Stimulated activated CD4-positive, alpha-beta T cell treated with anti-CD3 and anti-CD28 coated beads, Interleukin-4, amount 100 ng/mL, for 4 hours (primary cell): ENCODE data around the gene BEX2.
"Not testable (repeated sequence)": the region's sequence is repeated elsewhere in the genome, so short reads cannot be mapped to it uniquely, and the experiment has no call there.

Source experiments
- DNase-seq, 2 experiments: peaks; one replicate each; pipeline ENCODE4 v3.0.0-alpha.2; 2020

Gene BEX2

DNA sequence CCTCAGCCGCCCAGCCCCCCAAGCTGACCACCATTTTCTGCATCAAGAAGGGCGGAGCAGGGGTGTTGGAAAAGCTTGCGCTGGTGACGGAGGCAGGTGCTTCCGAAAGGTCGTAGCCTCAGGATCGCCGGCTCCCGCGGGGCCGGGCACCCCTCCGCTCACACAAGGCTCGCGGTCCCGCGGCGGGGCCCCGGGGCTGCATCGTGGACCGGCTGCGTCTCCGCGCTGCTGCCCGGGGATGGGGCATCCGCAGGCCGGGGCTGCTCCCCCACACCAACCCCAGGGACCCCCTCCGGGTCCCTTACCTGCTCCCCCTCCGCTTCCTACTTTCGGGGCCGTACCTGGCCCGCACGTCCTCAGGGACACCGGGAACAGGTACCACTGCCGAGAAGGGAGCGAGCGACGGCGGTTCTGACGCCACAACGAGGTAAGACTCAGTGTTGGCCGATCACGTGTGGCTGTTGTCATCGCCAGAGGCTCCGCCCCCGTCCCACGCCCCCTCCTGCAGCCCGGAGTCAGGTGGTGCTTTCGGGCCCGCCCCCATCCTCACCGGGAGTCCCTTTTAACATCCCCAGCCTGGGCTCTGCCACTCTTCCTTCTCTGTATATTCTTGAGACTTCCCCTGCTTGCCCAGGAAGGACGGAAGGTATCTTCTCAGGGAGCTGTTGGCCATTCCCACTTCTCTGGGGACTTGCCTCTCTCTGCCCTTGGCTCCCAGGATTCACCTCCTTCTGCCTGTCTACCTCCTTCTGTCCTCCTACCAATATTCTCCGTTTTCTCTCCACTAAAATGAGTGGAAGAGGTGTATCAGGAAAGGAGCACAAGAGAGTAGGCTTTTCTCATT, at the start of gene BEX2:
Gene BEX2, minus strand, starts transcription at position 436 of the 844 bp plus-strand sequence. CDS start 1,014 bp downstream, outside the sequence.
- peak; percentile 76 to 87 for DNase-seq

GRCh38 chrX:103360092-103360491, 49.3 kb upstream of the BEX2 start:
- no peak for DNase-seq

- not testable (repeated sequence) for DNase-seq
Observed at GRCh38 chrX:103359605-103360004, 48.8 kb upstream of the BEX2 start.

- no peak for DNase-seq
Observed at GRCh38 chrX:103357871-103358270, 47.1 kb upstream of the BEX2 start.

DNA sequence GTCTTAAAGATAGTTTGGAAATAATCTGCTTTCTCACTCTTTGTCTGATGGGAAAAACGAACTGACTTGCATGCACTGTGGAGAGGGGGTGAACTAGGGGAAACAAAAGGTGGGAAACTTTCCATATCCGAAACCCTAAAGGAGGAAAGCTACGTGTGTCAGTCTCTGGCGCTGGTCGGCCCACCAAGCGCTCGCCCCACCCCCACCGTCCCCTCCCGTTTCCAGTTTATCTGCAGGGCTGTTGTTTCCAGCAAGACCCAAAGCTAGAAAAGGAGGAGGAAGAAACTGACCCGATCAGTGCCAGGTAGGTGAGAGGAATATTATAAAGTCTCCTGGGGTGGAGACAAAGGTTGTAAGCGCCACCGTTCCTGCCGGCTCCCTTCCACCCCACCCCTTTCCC, 46.1 kb upstream of the BEX2 start:
- DNase-seq: no peak

- no peak for DNase-seq
Observed at GRCh38 chrX:103356130-103356798, 45.5 kb upstream of the BEX2 start, which contains the start of gene TCEAL9. Gene TCEAL9, plus strand, starts transcription at chrX:103356506. Its CDS starts 1,179 bp downstream, at chrX:103357685.

GRCh38 chrX:103347682-103348397, 37.0 kb upstream of the BEX2 start:
- DNase-seq: no peak

- DNase-seq: no peak
Observed at GRCh38 chrX:103344606-103345005, 33.8 kb upstream of the BEX2 start.

DNA sequence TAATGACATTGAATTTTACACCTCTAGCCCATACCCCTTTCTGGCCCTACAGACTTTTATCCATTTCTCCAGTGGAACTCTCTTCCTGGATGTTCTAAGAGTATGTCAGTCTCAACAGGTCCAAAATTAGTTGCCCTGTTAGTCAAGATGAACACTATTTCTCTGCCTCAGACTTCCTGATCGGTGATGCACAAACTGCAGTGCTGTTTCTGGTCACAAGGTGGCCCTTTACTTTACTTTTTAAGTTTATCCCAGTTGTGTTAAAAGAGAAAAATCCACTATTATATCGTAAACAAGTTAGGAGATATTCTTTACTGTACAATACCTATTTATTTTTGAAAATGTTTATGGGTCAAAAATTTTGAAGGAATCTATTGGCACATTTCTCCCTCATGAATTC, 32.3 kb upstream of the BEX2 start:
- DNase-seq: peak; percentile 4 to 11

DNA sequence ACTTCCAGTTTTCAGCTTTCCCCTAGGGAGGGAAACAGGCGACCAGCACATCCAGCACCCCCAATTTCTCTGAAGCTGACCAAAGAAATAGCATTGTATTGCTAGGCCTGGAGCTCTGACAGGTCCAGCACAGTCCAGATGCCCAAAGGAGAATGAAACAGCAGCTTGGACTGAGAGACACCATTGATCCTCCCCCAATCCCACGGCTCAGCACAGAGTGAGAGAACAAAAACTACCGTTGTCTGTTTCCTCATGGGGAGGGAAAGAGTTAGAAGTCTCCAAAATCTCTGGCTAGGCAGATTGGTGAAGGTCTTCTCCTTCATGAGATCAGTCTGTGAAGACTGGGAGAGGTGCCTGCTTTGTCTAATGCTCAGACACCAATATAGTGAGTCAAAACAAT, 27.9 kb upstream of the BEX2 start:
- DNase-seq: no peak

DNA sequence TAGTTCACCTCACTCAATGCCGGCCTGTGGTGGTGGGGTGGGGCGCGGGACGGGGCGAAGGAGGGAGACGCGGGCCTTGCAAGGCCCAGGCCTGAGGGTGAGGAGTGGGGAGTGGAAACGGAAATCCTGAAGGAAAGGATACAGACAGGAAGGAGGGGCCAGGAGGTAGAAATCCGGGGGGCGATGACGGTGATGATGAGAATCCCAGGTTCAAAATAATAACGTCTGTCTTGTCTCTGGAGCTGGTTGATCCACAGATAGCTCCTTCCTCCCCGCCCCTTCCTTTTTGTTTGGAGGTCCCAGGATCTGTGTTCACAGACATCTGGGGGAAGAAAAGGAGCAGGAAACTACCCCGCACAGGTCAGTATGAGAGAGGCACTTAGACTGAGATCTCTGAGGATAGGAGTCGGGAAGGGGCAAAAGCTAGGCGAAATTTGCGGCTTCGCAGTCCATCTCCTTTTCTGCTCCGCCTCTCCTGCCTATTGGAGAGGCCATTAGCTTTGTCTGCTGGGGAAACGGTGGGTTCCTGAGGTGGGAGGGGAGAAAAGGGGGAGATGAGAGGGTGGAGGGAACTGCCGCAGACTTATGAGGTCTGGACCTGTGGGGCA, 20.0 kb upstream of the BEX2 start:
- no peak for DNase-seq

GRCh38 chrX:103329991-103330390, 19.2 kb upstream of the BEX2 start, which contains the start of gene TCEAL7:
Gene TCEAL7, plus strand, starts transcription at chrX:103330239. Its CDS starts 1,165 bp downstream, at chrX:103331404.
- no peak for DNase-seq

DNA sequence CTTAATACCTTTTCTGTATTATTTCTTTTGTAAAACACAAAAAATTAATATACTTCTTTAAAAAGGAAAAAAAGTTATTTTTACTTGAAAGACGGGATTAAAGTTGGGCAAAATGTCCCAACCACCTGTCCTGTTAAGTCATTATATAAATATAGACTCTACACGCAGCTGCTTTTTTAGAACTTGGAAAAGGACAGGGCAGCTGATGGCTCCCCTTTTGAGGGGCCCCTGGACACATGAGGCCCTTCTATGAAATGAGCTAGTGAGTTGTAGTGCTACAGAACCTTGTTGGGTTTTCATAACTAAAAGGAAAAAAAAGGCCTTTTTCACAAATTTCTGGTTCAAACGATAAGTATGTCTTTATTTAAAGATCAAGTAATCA, 600 bp upstream of the BEX2 start:
- no peak for DNase-seq

DNA sequence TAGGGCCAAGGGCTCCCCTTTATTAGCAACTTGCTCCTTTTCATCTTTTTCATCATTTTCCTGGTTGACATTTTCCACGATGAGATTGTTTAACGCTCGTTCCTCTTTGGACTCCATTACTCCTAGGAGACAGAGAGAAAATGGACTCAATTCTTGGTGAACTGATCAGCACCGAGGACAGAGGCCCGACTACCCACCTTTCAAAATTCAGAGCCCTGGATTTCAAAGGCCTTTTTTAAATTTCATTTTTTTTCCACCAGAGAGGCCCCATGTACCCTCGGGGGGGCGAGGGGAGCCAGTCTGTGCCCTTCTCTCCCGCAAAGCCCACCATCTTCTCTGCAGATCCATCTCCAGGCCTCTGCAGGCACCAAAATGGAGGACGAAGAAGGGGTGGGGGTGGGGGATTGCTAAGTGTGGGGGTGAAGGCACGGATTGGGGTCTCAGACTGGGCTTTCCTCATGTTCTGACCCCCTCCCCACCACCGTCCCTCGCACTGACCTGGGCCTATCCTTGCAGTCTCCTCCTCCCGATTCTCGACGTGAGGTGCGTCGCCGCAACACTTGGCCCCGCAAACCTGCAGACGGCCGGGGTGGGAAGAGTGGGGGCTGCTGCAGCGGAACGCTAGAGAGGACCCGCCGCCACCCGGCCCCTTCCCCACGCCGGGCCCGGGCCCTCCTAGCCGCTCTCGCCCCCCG, 783 bp downstream of the BEX2 start:
- DNase-seq: peak in 1 of 2 experiments; percentile 0

DNA sequence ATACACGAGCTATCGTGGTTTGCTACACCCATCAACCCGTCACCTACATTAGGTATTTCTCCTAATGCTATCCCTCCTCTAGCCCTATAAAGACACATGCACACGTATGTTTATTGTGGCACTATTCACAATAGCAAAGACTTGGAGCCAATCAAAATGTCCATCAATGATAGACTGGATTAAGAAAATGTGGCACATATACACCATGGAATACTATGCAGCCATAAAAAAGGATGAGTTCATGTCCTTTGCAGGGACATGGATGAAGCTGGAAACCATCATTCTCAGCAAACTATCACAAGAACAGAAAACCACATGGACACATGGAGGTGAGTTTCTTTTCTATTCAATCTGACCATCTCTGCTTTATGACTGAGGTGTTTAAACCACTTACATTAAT, 5.1 kb downstream of the BEX2 start:
- DNase-seq: not testable (repeated sequence)

DNA sequence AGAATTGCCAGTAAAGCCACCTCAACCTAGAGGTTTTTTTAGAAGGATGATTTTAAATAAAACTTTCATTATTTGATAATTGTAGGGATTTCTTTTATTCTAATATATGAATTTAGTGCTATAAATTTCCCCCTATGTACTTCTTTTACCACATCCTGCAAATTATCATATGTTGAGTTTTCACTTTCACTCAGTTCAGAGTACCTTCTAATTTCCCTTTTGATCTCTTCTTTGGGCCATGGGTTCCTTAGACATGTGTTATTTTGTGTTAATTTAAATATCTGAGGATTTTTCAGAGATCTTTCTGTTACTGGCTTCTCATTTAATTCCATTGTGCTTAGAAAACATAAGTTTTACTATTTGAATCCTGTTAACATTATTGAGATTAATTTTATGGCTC, 6.1 kb downstream of the BEX2 start:
- DNase-seq: no peak

GRCh38 chrX:103293118-103293517, 17.7 kb downstream of the BEX2 start:
- no peak for DNase-seq

- no peak for DNase-seq
Observed at GRCh38 chrX:103279624-103280023, 31.2 kb downstream of the BEX2 start.

DNA sequence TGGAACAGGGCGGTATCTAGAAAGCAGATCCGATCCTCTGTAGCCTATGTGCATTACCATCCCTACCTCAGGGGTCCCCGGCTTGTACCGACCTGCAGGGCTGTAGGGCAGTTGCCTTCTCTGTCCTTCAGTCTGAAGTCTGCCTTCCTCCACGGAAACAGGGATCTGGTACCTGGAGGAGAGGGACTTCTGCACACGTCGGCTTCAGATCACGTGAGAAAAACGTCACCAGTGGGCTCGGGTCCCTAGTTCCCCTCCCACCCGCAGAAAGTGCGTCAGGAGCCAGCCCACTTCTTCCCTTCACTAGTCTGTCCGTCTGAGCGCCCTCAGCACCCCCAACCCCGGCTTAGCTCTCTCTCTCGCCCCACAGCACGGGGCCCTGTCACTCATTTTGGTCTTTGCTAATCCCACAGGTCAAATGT, 34.2 kb downstream of the BEX2 start, which contains the start of gene TCEAL5:
Gene TCEAL5, minus strand, starts transcription at position 170 of the 422 bp plus-strand sequence. CDS start 2,187 bp downstream, outside the sequence.
- no peak for DNase-seq

GRCh38 chrX:103275947-103276567, 34.7 kb downstream of the BEX2 start:
- no peak for DNase-seq

- DNase-seq: no peak
Observed at GRCh38 chrX:103274284-103274683, 36.5 kb downstream of the BEX2 start.
